Measurements from ENCODE around the gene NUB1.

The NUB1 gene

DNA sequence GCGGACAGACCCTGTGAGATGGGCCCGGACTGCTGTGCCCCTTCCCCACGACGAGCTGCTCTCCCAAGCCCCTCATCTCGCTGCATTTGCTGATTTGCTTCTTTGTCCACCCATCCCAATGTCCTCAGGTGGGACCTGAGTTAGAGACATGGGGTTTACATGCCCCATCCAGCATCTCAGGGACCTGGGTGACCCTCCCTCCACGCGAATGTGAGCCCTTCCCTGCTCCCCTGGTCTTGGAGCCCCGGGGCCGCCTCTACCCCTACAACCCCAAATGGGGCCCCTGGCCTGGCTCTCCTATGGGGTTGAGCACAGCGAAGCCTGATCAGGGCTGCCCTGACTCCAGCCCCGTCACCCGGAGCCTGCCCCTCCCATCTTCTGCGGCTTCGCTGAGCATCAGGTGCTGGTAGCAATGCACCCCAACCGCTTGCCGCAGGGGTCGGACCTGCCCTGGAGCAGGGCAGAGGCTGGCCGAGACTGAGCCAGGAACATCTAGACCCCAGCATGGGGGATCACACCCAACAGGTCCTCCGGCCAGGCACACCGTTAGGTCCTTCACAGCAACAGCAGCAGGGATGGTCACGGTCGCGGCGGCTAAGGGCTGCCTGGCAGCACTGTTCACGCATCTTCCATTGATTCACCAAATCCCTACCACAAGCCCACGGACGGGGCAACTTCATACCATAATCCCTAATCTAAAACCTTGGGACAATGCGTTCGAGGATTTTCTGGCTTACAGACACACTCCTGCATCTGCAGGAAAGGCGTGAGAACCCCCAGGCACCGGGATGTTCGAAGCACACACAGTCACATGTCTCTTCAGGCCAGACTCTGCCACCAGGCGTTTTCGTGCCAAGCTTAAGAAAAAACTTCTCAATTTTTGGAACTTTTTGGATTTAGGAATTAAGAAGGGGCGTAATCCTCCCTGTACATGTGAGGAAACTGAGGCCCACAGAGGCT is 52.7 kb downstream of the NUB1 start:
- in situ Hi-C loops (cut with HindIII; ENCODE audit: low pct_ligation_motif_present, low sequenced_read_pairs) = no loop called here
- H3K4me3 ChIP-seq (ENCODE audit: low read depth, low read length) = no peak overlapping the region
- DNase-seq = no peak
- TF ChIP-seq, protein P1, sequence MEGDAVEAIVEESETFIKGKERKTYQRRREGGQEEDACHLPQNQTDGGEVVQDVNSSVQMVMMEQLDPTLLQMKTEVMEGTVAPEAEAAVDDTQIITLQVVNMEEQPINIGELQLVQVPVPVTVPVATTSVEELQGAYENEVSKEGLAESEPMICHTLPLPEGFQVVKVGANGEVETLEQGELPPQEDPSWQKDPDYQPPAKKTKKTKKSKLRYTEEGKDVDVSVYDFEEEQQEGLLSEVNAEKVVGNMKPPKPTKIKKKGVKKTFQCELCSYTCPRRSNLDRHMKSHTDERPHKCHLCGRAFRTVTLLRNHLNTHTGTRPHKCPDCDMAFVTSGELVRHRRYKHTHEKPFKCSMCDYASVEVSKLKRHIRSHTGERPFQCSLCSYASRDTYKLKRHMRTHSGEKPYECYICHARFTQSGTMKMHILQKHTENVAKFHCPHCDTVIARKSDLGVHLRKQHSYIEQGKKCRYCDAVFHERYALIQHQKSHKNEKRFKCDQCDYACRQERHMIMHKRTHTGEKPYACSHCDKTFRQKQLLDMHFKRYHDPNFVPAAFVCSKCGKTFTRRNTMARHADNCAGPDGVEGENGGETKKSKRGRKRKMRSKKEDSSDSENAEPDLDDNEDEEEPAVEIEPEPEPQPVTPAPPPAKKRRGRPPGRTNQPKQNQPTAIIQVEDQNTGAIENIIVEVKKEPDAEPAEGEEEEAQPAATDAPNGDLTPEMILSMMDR (IDR thresholded peaks at IDR 0.05; ENCODE audit: low read depth, low read length, missing control alignments) = no peak
- peaks cover 2% of the 10 kb centered on the region for H3K27me3 ChIP-seq (replicated peaks)
- no peaks in the 10 kb centered on the region for H3K36me3 ChIP-seq (replicated peaks)
- H3K27ac ChIP-seq = no peak overlapping the region

DNA sequence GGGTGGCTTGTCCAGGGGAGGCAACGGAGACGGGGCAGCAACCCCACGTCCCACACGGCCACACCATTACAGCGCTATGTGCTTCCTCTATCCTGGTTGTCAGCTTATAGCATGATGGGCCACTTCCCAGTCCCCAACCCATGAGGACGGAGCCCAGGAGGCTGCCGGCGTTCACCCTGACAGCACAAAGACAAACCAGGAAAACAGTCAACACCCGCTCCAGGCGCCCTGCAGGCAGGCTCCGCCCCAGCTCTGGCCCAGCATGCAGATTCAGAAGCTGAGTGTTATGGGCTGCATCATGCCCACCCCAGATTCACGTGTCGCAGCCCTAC is 53.4 kb downstream of the NUB1 start:
- no peak overlapping the region for H3K27ac ChIP-seq
- in situ Hi-C loops (cut with HindIII; ENCODE audit: low pct_ligation_motif_present, low sequenced_read_pairs) = no loop called here
- H3K4me3 ChIP-seq (ENCODE audit: low read depth, low read length) = no peak overlapping the region
- peaks cover 4% of the 10 kb centered on the region for H3K27me3 ChIP-seq (replicated peaks)
- no peaks in the 10 kb centered on the region for H3K36me3 ChIP-seq (replicated peaks)
- no peak for DNase-seq
- TF ChIP-seq, protein P1 (IDR thresholded peaks at IDR 0.05; ENCODE audit: low read depth, low read length, missing control alignments) = no peak

DNA sequence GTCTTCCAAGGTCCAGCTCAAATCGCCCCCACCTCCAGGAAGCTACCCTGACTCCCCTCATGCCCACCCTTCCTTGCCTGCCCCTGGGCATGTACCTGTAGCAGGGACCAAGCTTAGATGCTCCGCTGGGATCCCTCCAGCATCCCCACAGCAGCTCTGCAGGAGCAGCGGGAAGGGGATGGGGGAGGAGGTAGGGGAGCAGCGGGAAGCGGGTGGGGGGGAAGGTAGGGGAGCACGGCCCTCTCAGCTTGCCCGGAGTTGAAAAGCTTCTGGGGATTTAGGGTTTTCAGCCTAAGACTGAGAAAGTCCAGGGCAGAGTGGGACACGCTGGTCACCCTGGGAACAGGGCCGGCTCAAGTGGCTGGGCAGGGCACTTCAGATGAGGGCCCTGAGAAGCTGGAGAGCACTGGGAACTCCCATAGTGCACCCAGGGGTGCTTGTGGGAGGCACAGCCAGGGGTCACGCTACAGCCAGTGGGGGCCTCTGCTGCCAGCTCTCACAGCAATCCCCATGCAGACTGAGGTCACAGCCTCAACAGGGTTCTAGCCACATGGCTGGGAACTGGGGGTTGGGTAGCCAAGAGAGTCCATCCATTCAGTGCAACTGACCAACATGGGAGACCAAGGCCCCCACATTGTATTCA is 54.8 kb downstream of the NUB1 start:
- H3K4me3 ChIP-seq (ENCODE audit: low read depth, low read length) = no peak overlapping the region
- TF ChIP-seq, protein P1 (IDR thresholded peaks at IDR 0.05; ENCODE audit: low read depth, low read length, missing control alignments) = no peak
- no peak overlapping the region for H3K27ac ChIP-seq
- in situ Hi-C loops (cut with HindIII; ENCODE audit: low pct_ligation_motif_present, low sequenced_read_pairs) = no loop called here
- H3K27me3 ChIP-seq (replicated peaks) = peaks cover 10% of the 10 kb centered on the region
- DNase-seq = no peak
- no peaks in the 10 kb centered on the region for H3K36me3 ChIP-seq (replicated peaks)

DNA sequence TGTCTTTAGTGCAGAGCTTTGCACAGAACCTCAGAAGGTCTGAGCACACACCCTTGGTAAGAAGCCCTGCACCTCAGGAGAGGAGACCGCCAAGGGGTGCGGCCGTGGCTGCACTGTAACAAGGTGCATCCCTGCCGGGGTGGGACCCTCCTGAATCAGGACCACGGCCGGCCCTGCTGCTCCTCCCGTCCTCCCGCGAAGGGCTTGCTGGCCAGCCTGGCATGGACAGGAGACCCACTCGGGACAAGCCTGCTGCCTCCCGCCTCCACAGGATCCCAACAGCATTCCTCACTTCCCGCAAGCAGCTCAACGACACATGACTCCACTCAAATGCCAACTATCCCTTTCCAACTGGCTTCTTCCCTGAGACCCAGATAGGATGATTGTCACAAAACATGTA is 55.4 kb downstream of the NUB1 start:
- Histone ChIP-seq H3K4me3 (ENCODE audit: low read depth, low read length) (no peak overlapping the region), H3K27me3 (replicated peaks) (peaks cover 10% of the 10 kb centered on the region), H3K27ac (no peak overlapping the region), H3K36me3 (replicated peaks) (no peaks in the 10 kb centered on the region)
- no peak for DNase-seq
- TF ChIP-seq, protein P1 (IDR thresholded peaks at IDR 0.05; ENCODE audit: low read depth, low read length, missing control alignments) = no peak
- in situ Hi-C loops (cut with HindIII; ENCODE audit: low pct_ligation_motif_present, low sequenced_read_pairs) = no loop called here

DNA sequence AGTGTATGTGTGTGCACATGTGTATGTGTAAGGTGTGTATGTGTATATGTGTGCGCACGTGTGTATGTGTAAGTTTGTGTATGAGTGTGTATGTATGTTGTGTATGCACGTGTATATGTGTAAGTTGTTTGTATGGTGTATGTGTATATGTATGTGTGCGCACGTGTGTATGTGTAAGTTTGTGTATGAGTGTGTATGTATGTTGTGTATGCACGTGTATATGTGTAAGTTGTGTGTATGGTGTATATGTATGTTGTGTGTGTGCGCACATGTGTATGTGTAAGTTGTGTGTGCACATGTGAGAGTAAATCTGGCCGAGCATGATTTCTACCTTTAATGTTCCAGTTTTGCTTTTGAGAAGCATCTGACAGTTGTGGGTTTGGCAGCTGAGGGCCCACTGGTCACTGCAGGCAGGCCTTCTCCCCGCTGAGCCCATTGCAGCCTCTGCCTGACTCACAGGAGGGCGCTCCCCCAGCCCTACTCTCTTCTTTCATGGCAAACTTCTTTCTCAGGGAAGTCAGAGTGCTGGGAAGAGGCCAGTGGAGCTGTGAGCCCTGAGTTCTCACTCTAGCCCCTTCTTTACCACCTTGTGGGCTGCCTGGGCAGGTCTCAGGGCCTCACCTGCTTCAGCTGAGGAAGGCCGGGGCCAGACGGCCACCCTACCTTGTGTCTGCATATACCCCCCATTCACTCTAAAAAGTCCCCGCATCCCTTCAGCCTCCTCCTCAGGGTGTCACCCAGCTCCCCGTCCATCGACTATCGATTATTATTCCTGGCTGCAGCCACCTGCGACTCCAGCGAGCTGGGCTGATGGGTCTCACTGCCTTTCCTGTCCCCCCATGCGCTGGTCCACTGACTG is 57.1 kb downstream of the NUB1 start:
- no peaks in the 10 kb centered on the region for H3K36me3 ChIP-seq (replicated peaks)
- in situ Hi-C loops (cut with HindIII; ENCODE audit: low pct_ligation_motif_present, low sequenced_read_pairs) = no loop called here
- H3K27ac ChIP-seq = no peak overlapping the region
- H3K4me3 ChIP-seq (ENCODE audit: low read depth, low read length) = no peak overlapping the region
- TF ChIP-seq, protein P1 (IDR thresholded peaks at IDR 0.05; ENCODE audit: low read depth, low read length, missing control alignments) = no peak
- H3K27me3 ChIP-seq (replicated peaks) = peaks cover 10% of the 10 kb centered on the region
- DNase-seq = no peak
